GM18519 (cell line): ENCODE data around the gene BDH2.

Source experiments
- ATAC-seq: cut with Tn5 transposase; IDR thresholded peaks from one replicate; pipeline ENCODE4 v1.9.1; 2021; ENCODE audit warnings: mild to moderate bottlenecking, moderate library complexity; ENCODE audit not compliant: unreplicated experiment, low FRiP score

The BDH2 gene

DNA sequence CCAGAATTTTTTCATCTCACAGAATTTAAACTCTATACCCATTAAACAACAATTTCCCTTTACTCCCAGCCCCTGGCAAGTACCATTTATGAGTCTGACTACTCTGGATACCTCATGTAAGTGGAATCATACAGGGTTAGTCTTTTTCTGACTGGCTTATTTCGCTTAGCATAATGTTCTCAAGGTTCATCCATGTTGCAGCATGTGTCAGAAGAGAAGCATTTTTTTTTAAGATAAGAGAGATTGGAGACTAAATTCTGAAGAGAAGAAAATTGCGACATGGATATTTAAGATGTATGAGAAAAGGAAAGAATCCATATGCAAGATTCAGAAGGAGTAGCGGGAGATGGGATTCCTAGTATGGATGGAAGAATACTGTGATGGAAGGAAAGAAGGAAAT is 68.8 kb downstream of the BDH2 start:
- ATAC-seq, result no peak

GRCh38 chr4:103029300-103029699 is 70.3 kb downstream of the BDH2 start:
- no peak for ATAC-seq
